ENCODE measurements around the gene FES. TPM values are rescaled to one million over a fixed set of nuclear protein-coding genes. Genes with fewer than 3 reads are reported as not detected.
A peak's percentile ranks its signal among the peaks of the same experiment; 100 is the strongest.
"Not testable (repeated sequence)": the region's sequence is repeated elsewhere in the genome, so short reads cannot be mapped to it uniquely, and the experiment has no call there.

The FES gene
- total and polyA plus RNA-seq, 4 donors: 11.6 to 68.3 (median 33.1) TPM

GRCh38 chr15:90918835-90919234 lies 34.5 kb downstream of the FES start:
- intact Hi-C loops (cut with DNase I): no loop called here
- H3K36me3 ChIP-seq (ENCODE audit: control insufficient read depth in 1 of 2, insufficient read depth in 2 of 2, low read length in 1 of 2): peaks cover 0 to 14% of the 10 kb centered on the region in 2 donors
- H3K4me3 ChIP-seq (ENCODE audit: low read length in 2 of 2): no peak overlapping the region
- 88 to 95% methylated on average over 6 of the region's 6 CpGs for WGBS, 2 donors
- ATAC-seq (ENCODE audit: low FRiP score): no peak
- no peak for DNase-seq
- H3K27ac ChIP-seq (ENCODE audit: low read depth in 1 of 2, low read length in 2 of 2): no peak overlapping the region
- no peaks in the 10 kb centered on the region for H3K27me3 ChIP-seq (ENCODE audit: control insufficient read depth in 1 of 2, insufficient read depth in 2 of 2, low read length in 1 of 2)
- H3K4me1 ChIP-seq (ENCODE audit: control insufficient read depth in 1 of 2, insufficient read depth in 2 of 2, low read length in 2 of 2): no peaks in the 10 kb centered on the region
- no peaks in the 10 kb centered on the region for H3K9me3 ChIP-seq (ENCODE audit: control insufficient read depth, low read length)

DNA sequence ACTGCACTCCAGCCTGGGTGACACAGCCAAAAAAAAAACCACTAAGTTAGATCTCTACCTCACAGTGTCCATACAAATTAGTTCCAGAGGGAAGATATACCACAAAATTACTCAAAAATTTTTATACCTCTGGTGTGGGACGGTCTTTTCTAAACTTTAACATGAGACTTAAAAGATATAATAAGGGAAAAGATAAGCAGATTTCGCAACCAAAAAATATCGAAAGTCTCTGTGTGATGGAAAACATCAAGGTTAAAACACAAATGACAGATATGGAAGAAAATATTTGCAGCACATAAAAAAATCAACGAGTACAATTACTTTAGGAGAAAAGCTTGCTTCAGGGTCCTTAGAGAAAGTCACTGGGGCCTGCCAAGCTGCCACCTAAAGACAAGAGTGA lies 37.6 kb downstream of the FES start:
- intact Hi-C loops (cut with DNase I): no loop called here
- ATAC-seq (ENCODE audit: low FRiP score) (no peak), DNase-seq (no peak)
- Histone ChIP-seq H3K36me3 (ENCODE audit: control insufficient read depth in 1 of 2, insufficient read depth in 2 of 2, low read length in 1 of 2) (peaks cover 0 to 14% of the 10 kb centered on the region in 2 donors), H3K9me3 (ENCODE audit: control insufficient read depth, low read length) (no peaks in the 10 kb centered on the region), H3K27me3 (ENCODE audit: control insufficient read depth in 1 of 2, insufficient read depth in 2 of 2, low read length in 1 of 2) (no peaks in the 10 kb centered on the region), H3K4me3 (ENCODE audit: low read length in 2 of 2) (no peak overlapping the region), H3K27ac (ENCODE audit: low read depth in 1 of 2, low read length in 2 of 2) (no peak overlapping the region), H3K4me1 (ENCODE audit: control insufficient read depth in 1 of 2, insufficient read depth in 2 of 2, low read length in 2 of 2) (no peaks in the 10 kb centered on the region)
- 86% methylated on average over 4 of the region's 4 CpGs for WGBS, 2 donors

DNA sequence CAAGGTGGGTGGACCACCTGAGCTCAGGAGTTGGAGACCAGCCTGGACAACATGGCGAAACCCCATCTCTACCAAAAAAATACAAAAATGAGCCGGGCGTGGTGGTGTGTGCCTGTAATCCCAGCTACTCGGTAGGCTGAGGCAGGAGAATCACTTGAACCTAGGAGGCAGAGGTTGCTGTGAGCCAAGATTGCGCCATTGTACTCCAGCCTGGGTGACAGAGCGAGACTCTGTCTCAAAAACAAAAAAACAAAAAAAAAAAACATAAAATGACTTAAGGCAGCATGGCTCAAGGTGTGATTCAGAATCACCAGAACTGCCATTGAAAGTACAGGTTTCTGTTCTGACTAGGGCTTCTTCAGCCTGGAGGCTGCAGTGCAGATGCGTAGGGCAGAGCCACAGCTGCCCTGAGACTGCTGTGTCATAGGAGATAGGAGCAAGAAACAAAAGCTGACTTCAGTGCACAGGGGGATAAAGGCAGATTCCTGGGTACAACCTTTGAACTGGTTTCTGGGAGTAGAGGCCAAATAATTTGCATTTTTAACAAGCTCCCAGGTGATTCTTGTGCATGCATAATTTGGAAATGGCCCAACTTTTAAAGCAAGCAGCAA lies 38.5 kb downstream of the FES start:
- H3K4me1 ChIP-seq (ENCODE audit: control insufficient read depth in 1 of 2, insufficient read depth in 2 of 2, low read length in 2 of 2); H3K9me3 ChIP-seq (ENCODE audit: control insufficient read depth, low read length); ATAC-seq (ENCODE audit: low FRiP score); intact Hi-C loops (cut with DNase I); H3K27ac ChIP-seq (ENCODE audit: low read depth in 1 of 2, low read length in 2 of 2); H3K4me3 ChIP-seq (ENCODE audit: low read length in 2 of 2); DNase-seq; H3K27me3 ChIP-seq (ENCODE audit: control insufficient read depth in 1 of 2, insufficient read depth in 2 of 2, low read length in 1 of 2): not testable (repeated sequence)
- WGBS, 2 donors: 91 to 94% methylated on average over 7 of the region's 7 CpGs
- H3K36me3 ChIP-seq (ENCODE audit: control insufficient read depth in 1 of 2, insufficient read depth in 2 of 2, low read length in 1 of 2): peaks cover 0 to 12% of the 10 kb centered on the region in 2 donors

- no peaks in the 10 kb centered on the region for H3K9me3 ChIP-seq (ENCODE audit: control insufficient read depth, low read length)
- no peak overlapping the region for H3K4me3 ChIP-seq (ENCODE audit: low read length in 2 of 2)
- H3K4me1 ChIP-seq (ENCODE audit: control insufficient read depth in 1 of 2, insufficient read depth in 2 of 2, low read length in 2 of 2): no peaks in the 10 kb centered on the region
- ATAC-seq (ENCODE audit: low FRiP score) (no peak), DNase-seq (no peak)
- no peaks in the 10 kb centered on the region for H3K27me3 ChIP-seq (ENCODE audit: control insufficient read depth in 1 of 2, insufficient read depth in 2 of 2, low read length in 1 of 2)
- intact Hi-C loops (cut with DNase I): no loop called here
- WGBS, 2 donors: 86 to 87% methylated on average over 5 of the region's 5 CpGs
- no peak overlapping the region for H3K27ac ChIP-seq (ENCODE audit: low read depth in 1 of 2, low read length in 2 of 2)
- H3K36me3 ChIP-seq (ENCODE audit: control insufficient read depth in 1 of 2, insufficient read depth in 2 of 2, low read length in 1 of 2): peaks cover 0 to 5% of the 10 kb centered on the region in 2 donors
Observed at GRCh38 chr15:90924375-90924774, 40.1 kb downstream of the FES start.

GRCh38 chr15:90926766-90927165 lies 42.5 kb downstream of the FES start:
- H3K4me1 ChIP-seq (ENCODE audit: control insufficient read depth in 1 of 2, insufficient read depth in 2 of 2, low read length in 2 of 2); DNase-seq; ATAC-seq (ENCODE audit: low FRiP score); H3K4me3 ChIP-seq (ENCODE audit: low read length in 2 of 2); H3K9me3 ChIP-seq (ENCODE audit: control insufficient read depth, low read length); intact Hi-C loops (cut with DNase I); H3K27ac ChIP-seq (ENCODE audit: low read depth in 1 of 2, low read length in 2 of 2); H3K36me3 ChIP-seq (ENCODE audit: control insufficient read depth in 1 of 2, insufficient read depth in 2 of 2, low read length in 1 of 2); H3K27me3 ChIP-seq (ENCODE audit: control insufficient read depth in 1 of 2, insufficient read depth in 2 of 2, low read length in 1 of 2): not testable (repeated sequence)
- WGBS, 2 donors: 88 to 90% methylated on average over 10 of the region's 10 CpGs

- ATAC-seq (ENCODE audit: low FRiP score); H3K27me3 ChIP-seq (ENCODE audit: control insufficient read depth in 1 of 2, insufficient read depth in 2 of 2, low read length in 1 of 2); intact Hi-C loops (cut with DNase I); H3K4me3 ChIP-seq (ENCODE audit: low read length in 2 of 2); H3K27ac ChIP-seq (ENCODE audit: low read depth in 1 of 2, low read length in 2 of 2); DNase-seq; H3K36me3 ChIP-seq (ENCODE audit: control insufficient read depth in 1 of 2, insufficient read depth in 2 of 2, low read length in 1 of 2); H3K9me3 ChIP-seq (ENCODE audit: control insufficient read depth, low read length); H3K4me1 ChIP-seq (ENCODE audit: control insufficient read depth in 1 of 2, insufficient read depth in 2 of 2, low read length in 2 of 2): not testable (repeated sequence)
- WGBS, 2 donors: 94 to 99% methylated on average over 7 of the region's 7 CpGs
Observed at GRCh38 chr15:90928106-90928505, 43.8 kb downstream of the FES start.

DNA sequence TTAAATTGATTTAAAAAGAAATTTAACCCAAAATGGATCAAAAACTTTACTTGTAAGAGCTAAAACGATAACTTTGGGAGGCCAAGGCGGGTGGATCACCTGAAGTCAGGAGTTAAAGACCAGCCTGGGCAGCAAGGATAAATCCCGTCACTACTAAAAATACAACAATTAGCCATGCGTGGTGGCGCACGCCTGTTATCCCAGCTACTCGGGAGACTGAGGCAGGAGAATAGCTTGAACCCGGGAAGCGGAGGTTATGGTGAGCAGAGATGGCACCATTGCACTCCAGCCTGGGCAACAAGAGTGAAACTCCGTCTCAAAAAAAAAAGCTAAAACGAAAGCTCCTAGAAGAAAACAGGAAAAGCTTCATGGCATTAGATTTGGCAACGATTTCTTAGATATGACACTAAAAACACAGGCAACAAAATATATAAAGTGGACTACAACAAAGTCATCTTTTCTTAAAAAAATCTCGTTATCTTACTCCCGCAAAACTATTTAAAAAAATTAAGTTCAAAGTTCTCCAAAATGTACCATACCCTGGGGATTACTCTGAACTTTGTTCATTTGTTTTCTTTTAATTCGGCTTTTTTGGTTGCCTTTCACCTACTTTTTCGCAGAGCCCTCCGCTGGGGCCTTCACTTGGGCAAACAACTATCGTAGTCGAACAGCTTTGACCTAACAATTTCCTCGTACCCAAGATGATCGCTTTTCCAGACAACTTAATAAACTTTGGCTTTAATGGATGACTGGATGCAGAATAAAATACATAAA lies 45.1 kb downstream of the FES start:
- 48 to 51% methylated on average over 21 of the region's 21 CpGs for WGBS, 2 donors
- no peaks in the 10 kb centered on the region for H3K9me3 ChIP-seq (ENCODE audit: control insufficient read depth, low read length)
- H3K27ac ChIP-seq (ENCODE audit: low read depth in 1 of 2, low read length in 2 of 2): peak overlapping the region in 1 of 2 donors; percentile 62
- no peak for DNase-seq
- no peaks in the 10 kb centered on the region for H3K4me1 ChIP-seq (ENCODE audit: control insufficient read depth in 1 of 2, insufficient read depth in 2 of 2, low read length in 2 of 2)
- peak overlapping the region; percentile 35 to 44 for H3K4me3 ChIP-seq (ENCODE audit: low read length in 2 of 2)
- no peaks in the 10 kb centered on the region for H3K27me3 ChIP-seq (ENCODE audit: control insufficient read depth in 1 of 2, insufficient read depth in 2 of 2, low read length in 1 of 2)
- ATAC-seq (ENCODE audit: low FRiP score): no peak
- H3K36me3 ChIP-seq (ENCODE audit: control insufficient read depth in 1 of 2, insufficient read depth in 2 of 2, low read length in 1 of 2): no peaks in the 10 kb centered on the region
- intact Hi-C loops (cut with DNase I): loop anchor here (1.0 to 2.0 kb wide), 2 partner anchors 26 to 27 kb away; partner anchors contain the start of gene MAN2A2 (in 2 of the 2)

DNA sequence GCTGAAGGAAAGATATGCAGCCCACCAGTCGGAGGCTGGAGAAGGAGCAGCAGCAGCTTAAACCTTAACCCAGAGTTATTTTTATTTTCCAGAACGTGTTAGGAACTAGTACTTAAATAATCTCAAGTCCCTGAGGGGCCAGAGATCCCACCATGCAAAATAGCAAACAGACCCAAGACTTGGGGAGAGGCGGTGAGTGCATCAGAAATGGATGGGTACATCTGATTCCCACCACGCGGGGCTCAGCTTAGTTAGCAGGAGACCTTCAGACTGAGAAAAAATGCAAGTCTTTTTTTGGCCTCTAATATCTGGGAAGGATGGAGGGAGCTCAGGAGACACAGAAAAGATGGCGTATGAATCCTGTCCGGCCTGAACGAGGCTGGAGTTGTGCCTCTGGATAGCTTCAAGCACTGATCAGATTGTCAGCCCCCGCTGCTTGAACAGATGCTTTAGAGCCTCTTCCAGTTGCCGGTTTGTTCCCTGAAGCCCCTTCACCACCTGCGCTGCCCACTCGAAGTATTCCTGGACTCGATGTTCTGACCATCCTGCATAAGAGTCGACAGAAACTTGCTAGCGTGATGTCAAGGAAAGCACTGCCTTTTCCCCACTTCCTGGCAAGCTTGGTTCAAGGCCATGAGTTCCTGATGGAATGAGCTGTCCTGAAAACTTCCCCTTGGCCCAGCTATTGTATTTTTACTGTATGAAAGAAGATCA lies 46.7 kb downstream of the FES start:
- intact Hi-C loops (cut with DNase I): loop anchor here in 1 of 2 donors (2.0 kb wide), 1 partner anchor 28 kb away; the partner anchor contains the start of gene MAN2A2
- peaks cover 0 to 2% of the 10 kb centered on the region in 2 donors for H3K4me1 ChIP-seq (ENCODE audit: control insufficient read depth in 1 of 2, insufficient read depth in 2 of 2, low read length in 2 of 2)
- no peak for DNase-seq
- 70 to 75% methylated on average over 15 of the region's 15 CpGs for WGBS, 2 donors
- no peak for ATAC-seq (ENCODE audit: low FRiP score)
- peak overlapping the region in 1 of 2 donors; percentile 7 for H3K27ac ChIP-seq (ENCODE audit: low read depth in 1 of 2, low read length in 2 of 2)
- no peak overlapping the region for H3K4me3 ChIP-seq (ENCODE audit: low read length in 2 of 2)
- H3K9me3 ChIP-seq (ENCODE audit: control insufficient read depth, low read length): no peaks in the 10 kb centered on the region
- H3K27me3 ChIP-seq (ENCODE audit: control insufficient read depth in 1 of 2, insufficient read depth in 2 of 2, low read length in 1 of 2): no peaks in the 10 kb centered on the region
- no peaks in the 10 kb centered on the region for H3K36me3 ChIP-seq (ENCODE audit: control insufficient read depth in 1 of 2, insufficient read depth in 2 of 2, low read length in 1 of 2)
